GM21447 (cell line): ENCODE results near the gene NSUN2.
"Not testable (repeated sequence)": the region's sequence is repeated elsewhere in the genome, so short reads cannot be mapped to it uniquely, and the experiment has no call there.

Source experiments
- ATAC-seq: cut with Tn5 transposase; IDR thresholded peaks from one replicate; pipeline ENCODE4 v1.9.1; 2021; ENCODE audit not compliant: unreplicated experiment

The NSUN2 gene

GRCh38 chr5:6632888-6633468 is at the start of gene NSUN2, which contains the start of gene SRD5A1:
Gene NSUN2 (minus strand): TSS chr5:6633044. CDS start chr5:6632979, 65 bp downstream.
Gene SRD5A1 (plus strand): TSS chr5:6633440. CDS start chr5:6633577, 137 bp downstream.
- peak; percentile 84 for ATAC-seq

GRCh38 chr5:6682239-6682638 is 49.4 kb upstream of the NSUN2 start:
- ATAC-seq = no peak

GRCh38 chr5:6681682-6682081 is 48.8 kb upstream of the NSUN2 start:
- ATAC-seq = no peak

- ATAC-seq = no peak
Observed at GRCh38 chr5:6680922-6681321, 48.1 kb upstream of the NSUN2 start.

GRCh38 chr5:6678385-6678784 is 45.5 kb upstream of the NSUN2 start:
- ATAC-seq = no peak

- no peak for ATAC-seq
Observed at GRCh38 chr5:6676702-6677101, 43.9 kb upstream of the NSUN2 start.

GRCh38 chr5:6675784-6676491 is 43.1 kb upstream of the NSUN2 start:
- ATAC-seq = no peak

GRCh38 chr5:6674886-6675285 is 42.0 kb upstream of the NSUN2 start:
- ATAC-seq = no peak

- no peak for ATAC-seq
Observed at GRCh38 chr5:6674421-6674820, 41.6 kb upstream of the NSUN2 start.

- no peak for ATAC-seq
Observed at GRCh38 chr5:6673963-6674362, 41.1 kb upstream of the NSUN2 start.

GRCh38 chr5:6673031-6673430 is 40.2 kb upstream of the NSUN2 start:
- no peak for ATAC-seq

GRCh38 chr5:6668717-6669116 is 35.9 kb upstream of the NSUN2 start:
- not testable (repeated sequence) for ATAC-seq

GRCh38 chr5:6667648-6668047 is 34.8 kb upstream of the NSUN2 start:
- no peak for ATAC-seq

GRCh38 chr5:6666762-6667161 is 33.9 kb upstream of the NSUN2 start:
- no peak for ATAC-seq

- peak; percentile 41 for ATAC-seq
Observed at GRCh38 chr5:6660688-6661087, 27.8 kb upstream of the NSUN2 start.

- peak; percentile 77 for ATAC-seq
Observed at GRCh38 chr5:6659941-6660684, 27.3 kb upstream of the NSUN2 start.

GRCh38 chr5:6656680-6657079 is 23.8 kb upstream of the NSUN2 start:
- ATAC-seq = no peak

GRCh38 chr5:6655432-6655831 is 22.6 kb upstream of the NSUN2 start:
- no peak for ATAC-seq

GRCh38 chr5:6652025-6652424 is 19.2 kb upstream of the NSUN2 start:
- ATAC-seq = peak; percentile 94

- no peak for ATAC-seq
Observed at GRCh38 chr5:6649681-6650080, 16.8 kb upstream of the NSUN2 start.

- no peak for ATAC-seq
Observed at GRCh38 chr5:6649186-6649585, 16.3 kb upstream of the NSUN2 start.
